Measurements from ENCODE around the gene HSPA4. TPM values are rescaled to one million over a fixed set of nuclear protein-coding genes. Genes with fewer than 3 reads are reported as not detected.

HSPA4 gene
- total and polyA plus RNA-seq, 4 donors: 22.1 to 39.7 (median 31.9) TPM

DNA sequence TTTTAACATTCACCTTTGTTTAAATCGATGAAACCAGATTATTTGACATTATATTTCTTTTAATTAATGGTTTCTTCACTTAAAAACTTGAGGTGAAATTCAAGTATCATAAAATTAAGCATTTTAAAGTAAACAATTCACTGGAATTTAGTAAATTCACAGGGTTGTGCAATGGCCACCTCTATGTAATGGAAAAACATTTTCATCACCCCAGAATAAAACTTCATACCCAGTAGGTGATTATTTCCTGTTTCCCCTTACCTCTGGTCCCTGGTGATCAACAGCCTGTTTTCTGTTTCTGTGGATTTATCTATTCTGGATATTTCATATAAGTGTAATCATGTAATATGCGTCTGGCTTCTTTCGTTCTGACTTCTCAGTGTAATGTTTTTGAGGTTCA, 27.2 kb downstream of the HSPA4 start:
- no peak overlapping the region for H3K9ac ChIP-seq (ENCODE audit: low read depth in 1 of 2, low read length in 2 of 2)
- DNase-seq (ENCODE audit: low spot score): no peak
- TF ChIP-seq HNF4A (conservative IDR thresholded peaks at IDR 0.05): no peak
- no peak for TF ChIP-seq YY1 (IDR thresholded peaks at IDR 0.05)
- TF ChIP-seq RXRA (IDR thresholded peaks at IDR 0.05): no peak
- no peak for TF ChIP-seq SP1 (IDR thresholded peaks at IDR 0.05)
- TF ChIP-seq, protein P1, sequence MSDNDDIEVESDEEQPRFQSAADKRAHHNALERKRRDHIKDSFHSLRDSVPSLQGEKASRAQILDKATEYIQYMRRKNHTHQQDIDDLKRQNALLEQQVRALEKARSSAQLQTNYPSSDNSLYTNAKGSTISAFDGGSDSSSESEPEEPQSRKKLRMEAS (IDR thresholded peaks at IDR 0.05): no peak
- TF ChIP-seq, protein P2, sequence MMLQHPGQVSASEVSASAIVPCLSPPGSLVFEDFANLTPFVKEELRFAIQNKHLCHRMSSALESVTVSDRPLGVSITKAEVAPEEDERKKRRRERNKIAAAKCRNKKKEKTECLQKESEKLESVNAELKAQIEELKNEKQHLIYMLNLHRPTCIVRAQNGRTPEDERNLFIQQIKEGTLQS (IDR thresholded peaks at IDR 0.05): no peak
- no peak for TF ChIP-seq EGR1 (IDR thresholded peaks at IDR 0.05; ENCODE audit: low read depth in 2 of 2)
- TF ChIP-seq, protein P3, sequence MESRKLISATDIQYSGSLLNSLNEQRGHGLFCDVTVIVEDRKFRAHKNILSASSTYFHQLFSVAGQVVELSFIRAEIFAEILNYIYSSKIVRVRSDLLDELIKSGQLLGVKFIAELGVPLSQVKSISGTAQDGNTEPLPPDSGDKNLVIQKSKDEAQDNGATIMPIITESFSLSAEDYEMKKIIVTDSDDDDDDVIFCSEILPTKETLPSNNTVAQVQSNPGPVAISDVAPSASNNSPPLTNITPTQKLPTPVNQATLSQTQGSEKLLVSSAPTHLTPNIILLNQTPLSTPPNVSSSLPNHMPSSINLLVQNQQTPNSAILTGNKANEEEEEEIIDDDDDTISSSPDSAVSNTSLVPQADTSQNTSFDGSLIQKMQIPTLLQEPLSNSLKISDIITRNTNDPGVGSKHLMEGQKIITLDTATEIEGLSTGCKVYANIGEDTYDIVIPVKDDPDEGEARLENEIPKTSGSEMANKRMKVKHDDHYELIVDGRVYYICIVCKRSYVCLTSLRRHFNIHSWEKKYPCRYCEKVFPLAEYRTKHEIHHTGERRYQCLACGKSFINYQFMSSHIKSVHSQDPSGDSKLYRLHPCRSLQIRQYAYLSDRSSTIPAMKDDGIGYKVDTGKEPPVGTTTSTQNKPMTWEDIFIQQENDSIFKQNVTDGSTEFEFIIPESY (IDR thresholded peaks at IDR 0.05): no peak
- TF ChIP-seq RAD21 (IDR thresholded peaks at IDR 0.05): no peak
- TF ChIP-seq HNF4G (IDR thresholded peaks at IDR 0.05): no peak
- no peak for TF ChIP-seq TAF1 (conservative IDR thresholded peaks at IDR 0.05)
- no peak overlapping the region for H3K4me3 ChIP-seq (ENCODE audit: low read depth in 1 of 3, low read length in 3 of 3)
- no peaks in the 10 kb centered on the region for H3K27me3 ChIP-seq (ENCODE audit: control insufficient read depth in 4 of 4, insufficient read depth in 4 of 4, low read length in 3 of 4)
- peaks cover 0 to 4% (median 0%) of the 10 kb centered on the region in 4 donors for H3K4me1 ChIP-seq (ENCODE audit: control insufficient read depth in 4 of 4, insufficient read depth in 4 of 4, low read length in 3 of 4)
- WGBS: 97% methylated on average over 3 of the region's 3 CpGs
- peaks cover 5 to 17% (median 11%) of the 10 kb centered on the region in 4 donors for H3K36me3 ChIP-seq (ENCODE audit: control insufficient read depth in 4 of 4, insufficient read depth in 3 of 4, low read depth in 1 of 4, low read length in 3 of 4)
- H3K27ac ChIP-seq (ENCODE audit: low read depth in 1 of 2, low read length in 2 of 2): no peak overlapping the region
- H3K9me3 ChIP-seq (ENCODE audit: control insufficient read depth in 4 of 4, low read length in 3 of 4): no peaks in the 10 kb centered on the region

DNA sequence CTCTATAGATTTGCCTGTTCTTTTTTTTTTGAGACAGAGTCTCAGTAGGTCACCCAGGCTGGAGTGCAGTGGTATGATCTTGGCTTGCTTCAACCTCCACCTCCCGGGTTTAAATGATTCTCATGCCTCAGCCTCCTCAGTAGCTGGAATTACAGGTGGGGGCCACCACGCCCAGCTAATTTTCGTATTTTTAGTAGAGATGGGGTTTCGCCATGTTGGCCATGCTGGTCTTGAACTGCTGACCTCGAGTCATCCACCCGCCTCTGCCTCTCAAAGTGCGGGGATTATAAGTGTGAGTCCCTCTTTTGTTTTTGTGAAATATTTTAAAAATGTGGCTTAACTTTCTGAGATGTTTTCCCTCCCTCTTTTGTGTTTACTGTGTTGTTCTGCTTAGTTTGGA, 29.2 kb downstream of the HSPA4 start:
- TF ChIP-seq HNF4A (conservative IDR thresholded peaks at IDR 0.05) (no peak), EGR1 (IDR thresholded peaks at IDR 0.05; ENCODE audit: low read depth in 2 of 2) (no peak), RXRA (IDR thresholded peaks at IDR 0.05) (no peak), NR2F2 (IDR thresholded peaks at IDR 0.05) (no peak)
- Histone ChIP-seq H3K9ac (ENCODE audit: low read depth in 1 of 2, low read length in 2 of 2) (no peak overlapping the region), H3K4me1 (ENCODE audit: control insufficient read depth in 4 of 4, insufficient read depth in 4 of 4, low read length in 3 of 4) (peaks cover 0 to 2% (median 0%) of the 10 kb centered on the region in 4 donors), H3K9me3 (ENCODE audit: control insufficient read depth in 4 of 4, low read length in 3 of 4) (no peaks in the 10 kb centered on the region), H3K27me3 (ENCODE audit: control insufficient read depth in 4 of 4, insufficient read depth in 4 of 4, low read length in 3 of 4) (no peaks in the 10 kb centered on the region), H3K27ac (ENCODE audit: low read depth in 1 of 2, low read length in 2 of 2) (no peak overlapping the region), H3K4me3 (ENCODE audit: low read depth in 1 of 3, low read length in 3 of 3) (no peak overlapping the region), H3K36me3 (ENCODE audit: control insufficient read depth in 4 of 4, insufficient read depth in 3 of 4, low read depth in 1 of 4, low read length in 3 of 4) (peaks cover 1 to 16% (median 9%) of the 10 kb centered on the region in 4 donors)
- no peak for DNase-seq (ENCODE audit: low spot score)
- WGBS: 91% methylated on average over 7 of the region's 7 CpGs

DNA sequence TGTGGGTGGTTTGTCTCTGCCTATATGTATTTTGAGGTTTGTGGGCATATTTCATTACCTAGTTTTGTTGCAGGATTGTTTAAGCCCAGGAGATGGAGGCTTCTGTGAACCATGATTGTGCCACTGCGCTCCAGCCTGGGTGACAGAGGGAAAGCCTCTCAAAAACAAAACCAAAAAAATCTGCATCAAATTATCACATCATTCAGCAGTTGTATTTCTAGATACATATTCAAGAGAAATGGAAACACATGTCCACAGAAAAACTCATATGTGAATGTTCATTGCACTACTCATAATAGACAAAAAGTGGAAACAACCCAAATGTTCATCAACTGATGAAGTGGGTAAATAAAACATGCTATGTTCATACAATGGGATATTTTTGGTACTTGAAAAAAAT, 29.9 kb downstream of the HSPA4 start:
- Histone ChIP-seq H3K4me3 (ENCODE audit: low read depth in 1 of 3, low read length in 3 of 3) (no peak overlapping the region), H3K4me1 (ENCODE audit: control insufficient read depth in 4 of 4, insufficient read depth in 4 of 4, low read length in 3 of 4) (no peaks in the 10 kb centered on the region), H3K36me3 (ENCODE audit: control insufficient read depth in 4 of 4, insufficient read depth in 3 of 4, low read depth in 1 of 4, low read length in 3 of 4) (peaks cover 1 to 16% (median 11%) of the 10 kb centered on the region in 4 donors), H3K27ac (ENCODE audit: low read depth in 1 of 2, low read length in 2 of 2) (no peak overlapping the region), H3K27me3 (ENCODE audit: control insufficient read depth in 4 of 4, insufficient read depth in 4 of 4, low read length in 3 of 4) (no peaks in the 10 kb centered on the region), H3K9me3 (ENCODE audit: control insufficient read depth in 4 of 4, low read length in 3 of 4) (no peaks in the 10 kb centered on the region), H3K9ac (ENCODE audit: low read depth in 1 of 2, low read length in 2 of 2) (no peak overlapping the region)
- WGBS: 95% methylated on average over 1 of the region's 1 CpG
- no peak for DNase-seq (ENCODE audit: low spot score)
- TF ChIP-seq HNF4A (conservative IDR thresholded peaks at IDR 0.05) (no peak), HNF4G (IDR thresholded peaks at IDR 0.05) (no peak), FOXA2 (IDR thresholded peaks at IDR 0.05) (no peak), GABPA (IDR thresholded peaks at IDR 0.05 in 1 of 2, conservative IDR thresholded peaks at IDR 0.05 in 1 of 2) (no peak), TAF1 (conservative IDR thresholded peaks at IDR 0.05) (no peak), RXRA (IDR thresholded peaks at IDR 0.05) (no peak), NR2F2 (IDR thresholded peaks at IDR 0.05) (no peak), EGR1 (IDR thresholded peaks at IDR 0.05; ENCODE audit: low read depth in 2 of 2) (no peak), RAD21 (IDR thresholded peaks at IDR 0.05) (no peak)
- TF ChIP-seq, protein P1 (IDR thresholded peaks at IDR 0.05): no peak
- TF ChIP-seq, protein P4, sequence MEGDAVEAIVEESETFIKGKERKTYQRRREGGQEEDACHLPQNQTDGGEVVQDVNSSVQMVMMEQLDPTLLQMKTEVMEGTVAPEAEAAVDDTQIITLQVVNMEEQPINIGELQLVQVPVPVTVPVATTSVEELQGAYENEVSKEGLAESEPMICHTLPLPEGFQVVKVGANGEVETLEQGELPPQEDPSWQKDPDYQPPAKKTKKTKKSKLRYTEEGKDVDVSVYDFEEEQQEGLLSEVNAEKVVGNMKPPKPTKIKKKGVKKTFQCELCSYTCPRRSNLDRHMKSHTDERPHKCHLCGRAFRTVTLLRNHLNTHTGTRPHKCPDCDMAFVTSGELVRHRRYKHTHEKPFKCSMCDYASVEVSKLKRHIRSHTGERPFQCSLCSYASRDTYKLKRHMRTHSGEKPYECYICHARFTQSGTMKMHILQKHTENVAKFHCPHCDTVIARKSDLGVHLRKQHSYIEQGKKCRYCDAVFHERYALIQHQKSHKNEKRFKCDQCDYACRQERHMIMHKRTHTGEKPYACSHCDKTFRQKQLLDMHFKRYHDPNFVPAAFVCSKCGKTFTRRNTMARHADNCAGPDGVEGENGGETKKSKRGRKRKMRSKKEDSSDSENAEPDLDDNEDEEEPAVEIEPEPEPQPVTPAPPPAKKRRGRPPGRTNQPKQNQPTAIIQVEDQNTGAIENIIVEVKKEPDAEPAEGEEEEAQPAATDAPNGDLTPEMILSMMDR (IDR thresholded peaks at IDR 0.05; ENCODE audit: low read depth, low read length, missing input control): no peak
- TF ChIP-seq, protein P5, sequence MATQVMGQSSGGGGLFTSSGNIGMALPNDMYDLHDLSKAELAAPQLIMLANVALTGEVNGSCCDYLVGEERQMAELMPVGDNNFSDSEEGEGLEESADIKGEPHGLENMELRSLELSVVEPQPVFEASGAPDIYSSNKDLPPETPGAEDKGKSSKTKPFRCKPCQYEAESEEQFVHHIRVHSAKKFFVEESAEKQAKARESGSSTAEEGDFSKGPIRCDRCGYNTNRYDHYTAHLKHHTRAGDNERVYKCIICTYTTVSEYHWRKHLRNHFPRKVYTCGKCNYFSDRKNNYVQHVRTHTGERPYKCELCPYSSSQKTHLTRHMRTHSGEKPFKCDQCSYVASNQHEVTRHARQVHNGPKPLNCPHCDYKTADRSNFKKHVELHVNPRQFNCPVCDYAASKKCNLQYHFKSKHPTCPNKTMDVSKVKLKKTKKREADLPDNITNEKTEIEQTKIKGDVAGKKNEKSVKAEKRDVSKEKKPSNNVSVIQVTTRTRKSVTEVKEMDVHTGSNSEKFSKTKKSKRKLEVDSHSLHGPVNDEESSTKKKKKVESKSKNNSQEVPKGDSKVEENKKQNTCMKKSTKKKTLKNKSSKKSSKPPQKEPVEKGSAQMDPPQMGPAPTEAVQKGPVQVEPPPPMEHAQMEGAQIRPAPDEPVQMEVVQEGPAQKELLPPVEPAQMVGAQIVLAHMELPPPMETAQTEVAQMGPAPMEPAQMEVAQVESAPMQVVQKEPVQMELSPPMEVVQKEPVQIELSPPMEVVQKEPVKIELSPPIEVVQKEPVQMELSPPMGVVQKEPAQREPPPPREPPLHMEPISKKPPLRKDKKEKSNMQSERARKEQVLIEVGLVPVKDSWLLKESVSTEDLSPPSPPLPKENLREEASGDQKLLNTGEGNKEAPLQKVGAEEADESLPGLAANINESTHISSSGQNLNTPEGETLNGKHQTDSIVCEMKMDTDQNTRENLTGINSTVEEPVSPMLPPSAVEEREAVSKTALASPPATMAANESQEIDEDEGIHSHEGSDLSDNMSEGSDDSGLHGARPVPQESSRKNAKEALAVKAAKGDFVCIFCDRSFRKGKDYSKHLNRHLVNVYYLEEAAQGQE (IDR thresholded peaks at IDR 0.05): no peak
- TF ChIP-seq, protein P2 (IDR thresholded peaks at IDR 0.05): no peak

Measured in liver (tissue), 9 donors.